ENCODE measurements around the gene RNF220.
"Not testable (repeated sequence)": the region's sequence is repeated elsewhere in the genome, so short reads cannot be mapped to it uniquely, and the experiment has no call there.

Gene RNF220

DNA sequence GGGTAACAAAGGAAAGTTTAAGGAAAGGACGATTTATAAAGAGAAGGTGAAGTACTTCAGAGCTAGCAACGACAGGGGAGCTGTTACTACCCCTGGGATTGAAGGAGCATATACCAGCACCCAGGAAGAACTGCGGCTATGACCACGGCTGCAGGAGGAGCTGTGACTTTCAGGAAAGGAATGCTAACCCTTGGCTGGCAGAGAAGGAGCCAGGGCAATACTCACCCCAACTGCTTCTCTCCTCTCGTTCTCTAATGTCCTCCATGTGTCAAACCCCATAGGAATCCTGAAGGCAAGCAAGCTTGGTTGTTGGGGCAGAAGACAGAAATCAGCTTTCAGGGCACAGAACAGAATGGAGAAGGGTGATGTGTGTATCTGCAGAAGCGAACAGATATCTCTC lies 148.7 kb downstream of the RNF220 start:
- TF ChIP-seq CTCF (IDR thresholded peaks at IDR 0.05; ENCODE audit: low read depth, low read length, missing control alignments) = no peak
- Histone ChIP-seq H3K27me3 (replicated peaks) (peaks cover 2% of the 10 kb centered on the region), H3K27ac (no peak overlapping the region), H3K36me3 (replicated peaks) (no peaks in the 10 kb centered on the region), H3K4me3 (ENCODE audit: low read depth, low read length) (no peak overlapping the region)
- DNase-seq = peak; percentile 43
- in situ Hi-C loops (cut with HindIII; ENCODE audit: low pct_ligation_motif_present, low sequenced_read_pairs) = no loop called here

DNA sequence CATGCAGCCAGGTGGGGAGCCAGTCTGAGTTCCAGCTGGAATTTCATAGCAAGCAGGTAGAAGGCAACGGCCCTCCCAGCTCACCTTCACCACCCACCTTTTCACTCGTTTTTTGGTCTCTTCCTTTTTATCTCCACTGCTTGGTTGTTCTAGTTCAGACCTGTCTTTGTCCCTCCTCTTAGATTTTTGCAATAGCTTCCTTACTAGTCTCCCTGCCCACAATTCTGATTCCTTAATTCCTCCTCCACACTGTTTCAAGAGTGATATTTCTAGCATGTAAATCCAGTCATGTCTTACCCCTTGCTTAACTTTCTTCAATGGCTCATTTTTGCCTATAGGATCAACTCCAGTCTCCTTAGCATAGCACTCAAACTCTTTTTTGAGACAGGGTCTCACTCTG lies 149.7 kb downstream of the RNF220 start:
- Histone ChIP-seq H3K27me3 (replicated peaks) (peaks cover 5% of the 10 kb centered on the region), H3K4me3 (ENCODE audit: low read depth, low read length) (no peak overlapping the region), H3K36me3 (replicated peaks) (no peaks in the 10 kb centered on the region), H3K27ac (no peak overlapping the region)
- in situ Hi-C loops (cut with HindIII; ENCODE audit: low pct_ligation_motif_present, low sequenced_read_pairs) = no loop called here
- TF ChIP-seq CTCF (IDR thresholded peaks at IDR 0.05; ENCODE audit: low read depth, low read length, missing control alignments) = no peak
- no peak for DNase-seq

GRCh38 chr1:44557778-44558177 lies 152.7 kb downstream of the RNF220 start:
- H3K27ac ChIP-seq = no peak overlapping the region
- no peak for DNase-seq
- H3K27me3 ChIP-seq (replicated peaks) = peaks cover 8% of the 10 kb centered on the region
- H3K4me3 ChIP-seq (ENCODE audit: low read depth, low read length) = no peak overlapping the region
- no peak for TF ChIP-seq CTCF (IDR thresholded peaks at IDR 0.05; ENCODE audit: low read depth, low read length, missing control alignments)
- H3K36me3 ChIP-seq (replicated peaks) = no peaks in the 10 kb centered on the region
- in situ Hi-C loops (cut with HindIII; ENCODE audit: low pct_ligation_motif_present, low sequenced_read_pairs) = no loop called here

GRCh38 chr1:44558883-44559282 lies 153.8 kb downstream of the RNF220 start:
- DNase-seq = no peak
- H3K4me3 ChIP-seq (ENCODE audit: low read depth, low read length) = no peak overlapping the region
- TF ChIP-seq CTCF (IDR thresholded peaks at IDR 0.05; ENCODE audit: low read depth, low read length, missing control alignments) = no peak
- in situ Hi-C loops (cut with HindIII; ENCODE audit: low pct_ligation_motif_present, low sequenced_read_pairs) = no loop called here
- no peak overlapping the region for H3K27ac ChIP-seq
- H3K27me3 ChIP-seq (replicated peaks) = peaks cover 8% of the 10 kb centered on the region
- no peaks in the 10 kb centered on the region for H3K36me3 ChIP-seq (replicated peaks)

GRCh38 chr1:44559330-44559729 lies 154.3 kb downstream of the RNF220 start:
- H3K27ac ChIP-seq = no peak overlapping the region
- TF ChIP-seq CTCF (IDR thresholded peaks at IDR 0.05; ENCODE audit: low read depth, low read length, missing control alignments) = no peak
- H3K4me3 ChIP-seq (ENCODE audit: low read depth, low read length) = no peak overlapping the region
- H3K27me3 ChIP-seq (replicated peaks) = peaks cover 8% of the 10 kb centered on the region
- no peaks in the 10 kb centered on the region for H3K36me3 ChIP-seq (replicated peaks)
- in situ Hi-C loops (cut with HindIII; ENCODE audit: low pct_ligation_motif_present, low sequenced_read_pairs) = no loop called here
- no peak for DNase-seq

DNA sequence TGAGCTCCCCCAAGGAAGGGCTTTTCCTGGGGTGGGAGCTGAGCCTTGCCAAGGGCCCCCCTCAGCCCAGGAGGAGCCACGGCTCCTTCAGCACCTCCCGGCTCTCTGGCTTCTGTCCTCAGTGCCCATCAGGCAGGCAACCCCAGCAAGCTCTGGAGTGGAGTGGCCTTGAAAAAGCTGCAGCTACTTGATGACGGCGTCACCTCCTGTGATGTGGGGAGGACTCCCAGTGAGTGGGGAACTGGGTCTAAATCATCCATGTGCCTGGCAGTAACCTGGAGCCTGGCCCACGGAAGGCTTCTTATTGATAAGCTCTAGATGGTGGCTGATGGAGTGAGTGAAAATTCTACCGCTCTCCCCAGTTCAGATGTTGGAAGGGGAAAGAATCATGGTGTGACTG lies 154.9 kb downstream of the RNF220 start:
- Histone ChIP-seq H3K27me3 (replicated peaks) (peaks cover 8% of the 10 kb centered on the region), H3K36me3 (replicated peaks) (no peaks in the 10 kb centered on the region), H3K27ac (no peak overlapping the region), H3K4me3 (ENCODE audit: low read depth, low read length) (no peak overlapping the region)
- TF ChIP-seq CTCF (IDR thresholded peaks at IDR 0.05; ENCODE audit: low read depth, low read length, missing control alignments) = no peak
- DNase-seq = no peak
- in situ Hi-C loops (cut with HindIII; ENCODE audit: low pct_ligation_motif_present, low sequenced_read_pairs) = no loop called here

DNA sequence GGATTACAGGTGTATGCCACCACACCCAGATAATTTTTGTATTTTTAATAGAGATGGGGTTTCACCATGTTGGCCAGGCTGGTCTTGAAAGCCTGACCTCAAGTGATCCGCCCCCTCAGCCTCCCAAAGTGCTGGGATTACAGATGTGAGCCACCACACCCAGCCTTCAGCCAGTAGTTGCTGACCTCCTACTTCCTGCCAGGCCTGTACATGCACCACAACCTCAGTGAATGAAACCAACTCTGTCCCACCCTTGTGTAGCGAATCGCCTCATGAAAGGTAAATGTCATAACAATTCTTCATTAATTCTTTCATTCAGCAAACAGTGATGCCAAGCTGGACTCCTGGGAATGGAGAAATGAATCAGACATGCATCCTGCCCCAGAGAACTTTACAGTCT lies 155.6 kb downstream of the RNF220 start:
- in situ Hi-C loops (cut with HindIII; ENCODE audit: low pct_ligation_motif_present, low sequenced_read_pairs); H3K4me3 ChIP-seq (ENCODE audit: low read depth, low read length); H3K27ac ChIP-seq; H3K27me3 ChIP-seq (replicated peaks); DNase-seq; H3K36me3 ChIP-seq (replicated peaks): not testable (repeated sequence)
